ENCODE data around the gene SHD.

SHD gene

GRCh38 chr19:4301590-4302242, 22.6 kb downstream of the SHD start:
- no peak for DNase-seq

DNA sequence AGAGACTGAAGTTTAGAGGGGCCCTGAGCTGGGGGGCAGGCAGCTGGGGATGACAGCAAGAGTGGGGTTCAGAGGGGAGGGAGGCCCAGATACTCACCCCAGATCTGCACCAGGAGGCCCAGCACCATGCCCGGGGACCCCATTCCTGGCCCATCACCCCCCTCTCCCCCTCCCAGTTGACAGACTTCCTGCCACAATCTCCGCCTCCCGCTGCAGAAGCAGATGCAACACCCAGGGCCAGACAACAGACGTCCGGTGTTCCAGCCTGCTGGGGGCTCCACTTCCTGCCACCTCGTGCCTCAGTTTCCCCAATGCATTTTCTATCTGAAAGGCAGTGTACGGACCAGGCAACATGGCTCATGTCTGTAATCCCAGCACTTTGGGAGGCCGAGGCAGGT, 23.2 kb downstream of the SHD start, which contains the start of gene TMIGD2:
TSS of gene TMIGD2 (minus strand) at position 147 of the 398 bp plus-strand sequence. CDS start at position 143, 4 bp downstream.
- DNase-seq, result no peak

DNA sequence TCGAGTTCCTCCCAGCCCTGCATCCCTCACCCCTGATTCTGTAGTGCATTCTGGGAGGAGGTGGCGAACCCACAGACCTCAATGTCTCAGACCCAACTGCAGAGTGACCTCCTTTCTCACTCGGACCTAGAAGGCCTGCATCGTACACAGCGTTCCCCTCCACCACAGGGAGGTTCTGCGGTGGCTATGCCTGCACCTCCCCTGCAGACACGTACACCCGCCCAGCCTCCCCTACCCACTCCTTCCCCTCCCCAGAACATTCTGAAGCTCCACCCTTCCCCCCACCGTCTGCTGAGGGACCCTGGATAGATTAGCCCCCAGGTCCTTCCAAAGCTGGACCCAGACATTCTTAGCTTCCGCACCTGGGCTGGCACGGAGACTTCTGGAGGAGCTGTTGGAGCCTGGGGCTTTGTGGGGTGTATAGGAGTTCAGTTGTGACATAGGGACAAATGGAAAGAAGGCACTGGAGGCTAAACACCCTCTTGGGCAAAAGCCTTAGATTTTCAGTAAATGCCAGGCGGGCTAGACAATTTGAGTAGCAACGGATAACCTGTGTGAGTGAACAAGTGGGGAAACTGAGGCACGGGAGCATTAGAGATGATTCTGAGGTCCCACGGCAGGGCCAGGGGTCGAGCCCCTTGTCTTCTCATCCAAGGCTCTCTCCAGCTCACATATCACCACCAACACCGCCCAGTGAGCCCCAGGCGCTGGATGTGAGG, 24.9 kb downstream of the SHD start:
- DNase-seq, result no peak

DNA sequence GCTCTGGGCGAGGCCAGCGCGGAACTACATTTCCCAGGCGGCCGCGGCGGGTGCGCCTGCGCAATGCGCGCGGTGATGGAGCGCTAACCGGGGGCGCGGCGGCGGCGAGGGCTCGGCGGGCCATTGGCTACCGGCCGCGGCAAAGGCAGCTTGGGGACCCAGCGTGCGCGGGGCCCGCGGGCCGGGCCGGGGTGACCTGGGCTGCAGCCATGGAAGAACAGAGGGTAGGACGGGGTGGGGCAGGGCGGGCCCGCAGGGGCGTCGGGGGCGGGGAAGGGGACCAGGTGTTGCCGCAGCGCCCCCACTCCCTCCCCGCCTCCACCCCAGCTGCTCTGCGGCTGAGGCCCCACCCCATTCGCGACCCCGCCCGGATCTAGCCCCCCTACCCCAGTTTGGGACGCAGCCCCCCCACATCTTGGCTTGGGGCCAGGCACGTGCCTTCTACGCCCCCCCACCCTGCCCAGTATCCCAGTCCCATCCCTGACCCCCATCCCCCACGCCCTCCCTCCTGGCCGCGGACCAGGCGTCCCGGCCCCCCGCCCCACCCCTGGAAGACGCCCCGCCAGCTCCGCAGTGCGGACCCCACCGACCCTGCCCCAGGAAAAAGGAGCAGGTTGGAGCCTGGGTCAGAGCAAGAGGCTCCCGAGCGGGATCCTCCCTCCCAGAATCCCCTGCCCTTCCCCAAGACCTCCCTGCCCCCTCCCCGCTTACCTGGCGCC, 25.6 kb downstream of the SHD start, which contains the start of gene FSD1:
TSS of gene FSD1 (plus strand) at position 61 of the 719 bp plus-strand sequence. CDS start at position 210, 149 bp downstream.
- DNase-seq, result peak; percentile 39

GRCh38 chr19:4305257-4305612, 26.2 kb downstream of the SHD start:
- DNase-seq, result no peak

GRCh38 chr19:4305659-4306058, 26.6 kb downstream of the SHD start:
- no peak for DNase-seq

- DNase-seq, result no peak
Measured at GRCh38 chr19:4310247-4311121, 31.4 kb downstream of the SHD start.

DNA sequence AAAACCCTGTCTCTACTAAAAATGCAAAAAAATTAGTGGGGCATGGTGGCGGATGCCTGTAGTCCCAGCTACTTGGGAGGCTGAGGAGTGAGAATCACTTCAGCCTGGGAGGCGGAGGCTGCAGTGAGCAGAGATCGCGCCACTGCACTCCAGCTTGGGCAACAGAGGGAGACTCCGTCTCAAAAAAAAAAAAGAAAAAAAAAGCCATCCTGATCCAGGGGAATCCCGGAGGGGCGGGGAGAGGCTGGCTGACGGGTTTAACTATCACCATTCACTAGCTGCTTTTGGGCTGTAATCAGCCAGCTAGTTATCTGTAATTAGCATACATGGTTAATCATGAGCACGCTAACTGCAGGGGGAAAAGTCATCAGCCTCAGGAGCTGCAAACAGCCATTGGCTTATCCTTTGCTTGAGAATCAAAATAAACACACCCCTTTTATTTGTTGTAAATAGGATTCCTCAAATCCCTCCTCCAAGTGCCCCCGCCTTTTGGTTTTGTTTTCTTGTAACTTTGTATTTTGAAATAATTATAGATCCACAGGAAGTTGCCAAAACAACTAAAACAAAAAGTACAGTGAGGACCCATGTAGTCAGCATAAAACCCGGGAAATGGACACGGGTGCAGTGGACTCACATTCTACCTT, 34.9 kb downstream of the SHD start:
- DNase-seq, result no peak

GRCh38 chr19:4316956-4317355, 37.9 kb downstream of the SHD start:
- DNase-seq, result no peak

- no peak for DNase-seq
Measured at GRCh38 chr19:4318460-4318859, 39.4 kb downstream of the SHD start.

GRCh38 chr19:4319067-4319718, 40.1 kb downstream of the SHD start:
- no peak for DNase-seq

DNA sequence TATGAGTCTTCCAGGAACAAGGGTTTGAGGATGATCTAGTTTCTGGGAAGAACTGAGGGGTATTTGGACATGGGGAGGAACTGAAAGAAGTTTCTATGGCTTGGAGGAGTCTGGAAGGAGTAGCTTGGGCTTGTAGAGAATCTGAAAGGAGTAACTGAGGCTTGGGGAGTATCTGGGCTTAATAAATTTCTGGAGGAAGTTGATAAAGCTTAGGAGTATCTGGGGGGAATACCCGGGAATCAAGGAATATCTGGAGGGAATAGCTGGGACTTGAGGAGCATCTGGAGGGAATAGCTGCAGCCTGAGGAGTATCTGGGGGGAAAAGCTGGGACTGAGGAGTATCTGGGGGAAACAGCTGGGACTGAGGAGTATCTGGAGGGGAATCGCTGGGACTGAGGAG, 41.4 kb downstream of the SHD start:
- no peak for DNase-seq

- DNase-seq, result no peak
Measured at GRCh38 chr19:4322942-4323665, 44.0 kb downstream of the SHD start.

DNA sequence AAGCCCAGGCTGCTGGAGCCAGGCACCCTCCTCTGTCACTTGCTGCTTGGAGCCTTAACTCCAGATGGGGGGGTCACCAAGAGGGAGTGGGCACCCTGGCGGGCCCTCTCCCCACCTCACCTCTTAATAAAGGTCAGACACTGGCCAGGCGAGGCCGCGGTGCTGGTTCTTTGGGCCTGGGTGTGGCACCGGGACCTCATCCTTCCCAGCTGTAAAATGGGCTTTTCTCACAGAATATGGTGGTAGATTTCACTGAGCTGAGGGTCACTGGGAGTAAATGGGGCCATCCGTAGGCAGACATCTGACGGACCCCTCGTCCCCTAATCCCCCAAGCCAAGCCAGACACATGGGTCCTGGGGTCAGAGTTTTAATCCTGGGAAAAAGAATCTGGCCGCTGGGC, 44.6 kb downstream of the SHD start:
- DNase-seq, result no peak

DNA sequence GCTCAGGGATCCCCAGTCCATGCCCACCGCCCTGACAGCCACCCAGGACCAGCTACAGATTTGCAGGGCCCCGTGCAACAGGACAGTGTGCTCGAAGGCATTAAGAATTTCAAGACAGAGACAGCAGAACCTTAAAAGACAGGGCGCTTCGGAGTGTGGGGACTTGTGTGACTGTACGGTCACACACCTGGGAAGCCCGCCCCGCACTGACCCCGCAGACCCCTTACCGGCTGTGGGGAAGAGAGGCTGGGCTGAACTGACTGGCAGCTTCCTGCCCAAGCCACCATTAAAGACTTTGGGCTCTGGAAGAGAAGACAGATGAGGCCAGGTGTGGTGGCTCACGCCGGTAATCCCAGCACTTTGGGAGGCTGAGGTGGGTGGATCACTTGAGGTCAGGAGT, 45.2 kb downstream of the SHD start:
- no peak for DNase-seq

- DNase-seq, result no peak
Measured at GRCh38 chr19:4326215-4326836, 47.3 kb downstream of the SHD start.

DNA sequence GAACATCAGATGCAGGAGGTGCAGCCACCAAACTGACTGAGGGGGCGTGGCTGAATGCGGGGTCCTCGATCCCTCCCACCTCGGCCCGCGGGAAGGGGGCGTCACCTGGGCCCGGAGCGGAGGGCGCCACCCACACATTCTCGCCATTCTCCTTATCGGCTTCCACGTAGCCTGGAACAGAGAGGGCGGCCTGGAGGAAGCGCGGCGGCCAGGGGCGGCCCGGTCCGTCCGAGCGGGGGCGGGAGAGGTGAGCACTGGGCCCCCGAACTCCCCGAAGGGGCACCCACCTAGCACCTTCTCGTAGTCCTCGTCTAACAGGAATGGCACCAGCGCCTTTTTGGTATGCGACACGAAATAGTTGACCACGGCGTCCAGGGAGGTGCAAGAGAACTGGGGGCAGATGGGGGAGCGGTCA, 47.8 kb downstream of the SHD start:
- no peak for DNase-seq

GRCh38 chr19:4327252-4327876, 48.3 kb downstream of the SHD start:
- peak; percentile 43 for DNase-seq

- DNase-seq, result no peak
Measured at GRCh38 chr19:4327877-4328242, 48.8 kb downstream of the SHD start.
